AG10803 (cell line): ENCODE data around the gene NTN1.
"Not testable (repeated sequence)": the region's sequence is repeated elsewhere in the genome, so short reads cannot be mapped to it uniquely, and the experiment has no call there.

ENCODE experiments used
- DNase-seq: peaks from one replicate; pipeline ENCODE4 v3.0.0; 2010; ENCODE audit warnings: low read depth
- H3K4me3 ChIP-seq: 2 replicates; pipeline ENCODE4 v1.5.1; 2011; ENCODE audit warnings: mild to moderate bottlenecking, low read length, control low read depth
- CTCF ChIP-seq: conservative IDR thresholded peaks from 2 replicates; pipeline ENCODE4 v1.5.1; 2011; ENCODE audit warnings: mild to moderate bottlenecking, low read length, control low read depth, inconsistent platforms

NTN1 gene

GRCh38 chr17:9254841-9255240, 233.5 kb downstream of the NTN1 start:
- no peak for TF ChIP-seq CTCF
- DNase-seq = no peak
- H3K4me3 ChIP-seq = no peak overlapping the region

DNA sequence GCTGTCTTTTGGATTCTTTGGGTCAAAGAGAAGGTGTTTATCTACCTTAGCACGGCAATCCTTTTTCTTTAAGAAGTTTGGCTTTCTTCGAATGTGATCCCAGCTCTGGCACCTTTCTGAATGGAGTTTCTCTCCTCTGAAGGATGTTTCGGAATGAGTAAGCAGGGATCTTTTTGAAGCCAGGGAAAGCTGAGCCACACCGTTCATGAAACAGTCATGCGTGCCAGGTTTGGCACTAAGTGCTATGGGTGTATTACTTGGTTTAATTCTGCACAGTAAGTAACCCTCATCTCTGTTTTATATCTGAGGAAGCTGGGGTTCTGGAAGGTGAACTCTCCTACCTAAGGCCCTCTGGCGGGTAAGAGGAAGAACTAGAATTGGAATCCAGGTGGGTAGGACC, 234.5 kb downstream of the NTN1 start:
- no peak overlapping the region for H3K4me3 ChIP-seq
- no peak for TF ChIP-seq CTCF
- DNase-seq = no peak

DNA sequence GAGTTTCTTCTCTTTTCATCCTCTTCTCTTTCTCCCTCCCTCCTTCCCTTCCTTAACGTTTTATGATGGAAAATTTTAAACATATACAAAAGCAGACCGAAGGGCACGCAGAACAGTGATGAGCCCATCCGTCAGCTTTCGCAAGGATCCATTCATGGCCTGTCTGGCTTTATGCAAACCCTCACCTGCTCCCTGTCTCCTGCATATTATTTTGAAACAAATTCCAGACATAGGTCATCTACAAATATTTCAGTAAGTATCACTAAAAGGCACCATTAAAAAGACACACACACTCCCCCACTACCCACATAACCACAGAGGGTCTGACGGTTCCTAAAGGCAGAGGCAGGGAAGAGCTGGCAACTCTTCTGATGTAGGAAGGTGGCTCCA, 235.0 kb downstream of the NTN1 start:
- no peak for TF ChIP-seq CTCF
- no peak for DNase-seq
- no peak overlapping the region for H3K4me3 ChIP-seq

DNA sequence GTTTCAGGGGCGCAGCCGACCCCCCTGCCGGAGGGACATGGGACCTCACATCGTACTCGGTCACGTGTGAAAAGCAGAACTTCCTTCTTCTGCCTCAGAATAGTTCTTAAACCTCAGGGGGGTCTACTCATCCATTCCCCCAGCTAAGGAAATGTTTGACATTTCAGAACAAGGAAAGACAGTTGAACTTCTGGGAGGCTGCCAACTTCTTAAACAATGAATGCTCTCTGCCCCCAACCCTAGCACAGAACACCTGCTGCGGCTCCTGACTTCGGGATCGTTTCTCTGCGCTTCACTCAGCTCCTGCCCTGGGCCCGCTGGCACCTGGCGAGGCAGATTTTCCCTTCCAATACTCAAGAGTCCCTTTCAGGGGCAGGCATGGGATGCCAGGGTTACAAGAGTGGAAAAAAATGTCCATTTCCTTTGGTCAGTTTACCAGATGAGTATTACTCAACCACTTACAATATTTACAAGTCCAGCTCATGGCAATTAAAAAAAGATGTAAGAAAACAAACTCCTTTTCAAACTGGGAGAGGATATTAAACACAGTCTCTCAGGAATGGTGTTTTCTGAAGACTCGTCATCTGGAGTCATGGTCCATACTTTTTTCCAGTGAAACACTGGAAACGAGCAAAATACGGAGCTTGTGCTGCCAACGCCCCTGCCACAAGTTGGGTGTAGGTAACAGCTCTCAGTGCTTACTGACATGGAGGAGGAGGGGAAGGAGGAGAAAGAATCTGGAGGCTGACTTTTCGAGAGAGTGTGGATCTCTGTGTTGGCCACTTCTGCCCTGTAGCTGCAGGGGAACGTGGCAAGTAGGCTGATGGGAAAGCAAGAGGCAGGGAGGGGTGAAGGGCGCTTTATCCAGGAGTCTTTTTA, 235.7 kb downstream of the NTN1 start:
- DNase-seq = peak; percentile 72
- TF ChIP-seq CTCF = no peak

GRCh38 chr17:9257630-9257965, 236.3 kb downstream of the NTN1 start:
- DNase-seq, H3K4me3 ChIP-seq: not testable (repeated sequence)

More for the DNA sequence above, 235.7 kb downstream of the NTN1 start:
- H3K4me3 ChIP-seq = no peak overlapping the region

GRCh38 chr17:9258115-9259015, 237.1 kb downstream of the NTN1 start:
- TF ChIP-seq CTCF = no peak
- H3K4me3 ChIP-seq = no peak overlapping the region
- no peak for DNase-seq

DNA sequence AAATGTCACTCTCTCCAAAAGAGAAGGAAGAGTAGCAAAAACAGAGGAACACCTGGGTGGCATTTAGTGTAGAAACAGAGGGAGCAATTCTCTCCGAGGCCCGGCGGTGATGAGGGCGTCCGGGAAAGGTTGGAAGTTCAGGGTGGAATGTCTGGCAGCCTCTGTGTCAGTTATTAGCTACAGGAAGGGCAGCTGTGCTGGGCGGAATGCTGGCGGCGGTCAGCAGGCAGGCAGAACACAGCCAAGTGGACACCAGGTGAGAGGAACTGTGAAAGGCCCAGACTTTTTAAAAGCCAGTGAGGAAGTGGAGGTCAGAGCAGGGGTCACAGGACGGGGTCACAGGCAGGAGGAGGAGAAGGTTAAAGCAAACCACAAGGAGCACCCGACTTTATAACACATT, 238.1 kb downstream of the NTN1 start:
- no peak for TF ChIP-seq CTCF
- DNase-seq = no peak

More for the DNA sequence above, 238.1 kb downstream of the NTN1 start:
- H3K4me3 ChIP-seq = no peak overlapping the region
